Naive thymus-derived CD8-positive, alpha-beta T cell (primary cell): ENCODE data around the gene C8G. TPM values are rescaled to one million over a fixed set of nuclear protein-coding genes. Genes with fewer than 3 reads are reported as not detected.

ENCODE experiments used
- ATAC-seq, 2 donors: fragments of 150-1000 bp; cut with Tn5 transposase in 1 of 2; sonication (Bioruptor Pico), chemical (Tn5 transposase) in 1 of 2; 1 replicate in 1 of 2; 2 replicates in 1 of 2; pipeline ENCODE4 v1.10.0; 2021; ENCODE audit warnings: mild to moderate bottlenecking in 2 of 2, moderate library complexity in 2 of 2
- POLR2A ChIA-PET: fragments of 350-600 bp; sonication (Branson Sonifier 250); formaldehyde crosslinking; loops from one replicate; lab custom pipeline; 2021; ENCODE audit warnings: antibody characterized with exemption; lab: Charles Lee
- DNase-seq, 10 donors: peaks; one replicate each; pipeline versions ENCODE4 v3.0.0 to v3.0.0-alpha.2; 2020 to 2022
- H3K27ac Mint-ChIP-seq, 10 donors: one replicate each; pipeline ENCODE4 v1.8.0; 2020 to 2022; ENCODE audit warnings: mild to moderate bottlenecking in 10 of 10, mixed read lengths in 10 of 10, moderate library complexity in 4 of 10, inconsistent platforms in 1 of 10
- H3K27me3 Mint-ChIP-seq, 5 donors: one replicate each; pipeline ENCODE4 v1.8.0; 2021 to 2022; ENCODE audit warnings: mixed read lengths in 5 of 5
- H3K36me3 Mint-ChIP-seq, 3 donors: one replicate each; pipeline ENCODE4 v1.8.0; 2020 to 2022; ENCODE audit warnings: mixed read lengths in 3 of 3, mild to moderate bottlenecking in 2 of 3, inconsistent platforms in 1 of 3
- H3K4me1 Mint-ChIP-seq, 4 donors: one replicate each; pipeline ENCODE4 v1.8.0; 2021 to 2022; ENCODE audit warnings: mixed read lengths in 4 of 4
- H3K4me3 Mint-ChIP-seq, 10 donors: one replicate each; pipeline ENCODE4 v1.8.0; 2020 to 2022; ENCODE audit warnings: mild to moderate bottlenecking in 10 of 10, mixed read lengths in 10 of 10, moderate library complexity in 6 of 10, inconsistent platforms in 1 of 10
- H3K9me3 Mint-ChIP-seq, 9 donors: one replicate each; pipeline ENCODE4 v1.8.0; 2020 to 2022; ENCODE audit warnings: mixed read lengths in 9 of 9, mild to moderate bottlenecking in 3 of 9, inconsistent platforms in 1 of 9, moderate library complexity in 1 of 9
- polyA plus RNA-seq, 3 donors: library from polyadenylated mRNA; unstranded; fragments of 300-500 nt; fragmentation: Illumina TruSeq; gene quantifications; one replicate each; pipeline ENCODE4 v1.2.3, GENCODE V29; 2021
- total RNA-seq, 8 experiments: library from RNA in 2 of 8; stranded (reverse) in 2 of 8; gene quantifications; one replicate each; pipeline ENCODE4 v1.2.3 and lab custom pipeline; 2021 to 2026

The C8G gene
- total and polyA plus RNA-seq, 5 experiments from 2014 or later, result 0.99 to 1.6 TPM; not detected in 3

GRCh38 chr9:136977223-136977622 is 32.2 kb downstream of the C8G start, which contains the start of gene PTGDS:
TSS of gene PTGDS (plus strand) at chr9:136977504. CDS start at chr9:136977579, 75 bp downstream.
- Mint-ChIP-seq H3K27ac (peak within 1 kb of the TSS in 4 of 10 donors; percentile 40 to 55 (median 51)), H3K27me3 (peaks cover 0 to 2% (median 0%) of the 10 kb centered on the region in 5 donors), H3K4me1 (peaks cover 7 to 29% (median 23%) of the 10 kb centered on the region in 4 donors), H3K36me3 (no peaks in the 10 kb centered on the region), H3K9me3 (no peaks in the 10 kb centered on the region), H3K4me3 (peak within 1 kb of the TSS in 9 of 10 donors; percentile 25 to 75 (median 48))
- POLR2A ChIA-PET, result interaction anchor here (0.8 to 5.6 kb wide), 4 partner anchors 8 to 20 kb away, joined by 3 to 45 read pairs (median 4); partner anchors contain the start of gene PAXX
- no peak for DNase-seq
- ATAC-seq, result no peak

DNA sequence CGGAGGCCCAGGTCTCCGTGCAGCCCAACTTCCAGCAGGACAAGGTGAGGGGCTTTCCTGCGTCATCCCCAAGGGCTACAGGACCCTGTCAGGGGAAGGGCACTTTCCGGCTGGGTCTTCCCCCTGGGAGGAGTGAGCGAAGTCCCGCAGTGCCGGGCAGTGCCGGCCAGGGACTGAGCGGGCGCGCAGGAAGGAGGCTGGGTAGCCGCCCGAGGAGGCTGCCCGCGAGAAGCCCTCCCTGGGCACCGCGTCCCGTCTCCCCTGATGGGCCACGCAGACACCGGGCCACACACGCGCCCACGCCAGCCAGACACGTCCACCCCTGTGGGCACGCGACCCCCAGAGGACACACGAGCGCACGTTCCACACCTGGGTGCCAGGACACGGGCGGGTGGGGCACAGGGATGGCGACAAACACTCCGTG is 32.6 kb downstream of the C8G start:
- peaks cover 7 to 29% (median 23%) of the 10 kb centered on the region in 4 donors for H3K4me1 Mint-ChIP-seq
- POLR2A ChIA-PET, result interaction anchor here (0.8 to 5.6 kb wide), 5 partner anchors 15 to 170 kb away, joined by 3 to 45 read pairs (median 4); partner anchors contain the start of gene PAXX
- DNase-seq (no peak), ATAC-seq (no peak)
- no peaks in the 10 kb centered on the region for H3K36me3 Mint-ChIP-seq
- H3K4me3 Mint-ChIP-seq, result peak overlapping the region in 6 of 10 donors; percentile 7 to 56 (median 34)
- peak overlapping the region in 1 of 10 donors; percentile 49 for H3K27ac Mint-ChIP-seq
- H3K27me3 Mint-ChIP-seq, result peaks cover 0 to 3% (median 0%) of the 10 kb centered on the region in 5 donors
- no peaks in the 10 kb centered on the region for H3K9me3 Mint-ChIP-seq

- no peaks in the 10 kb centered on the region for H3K9me3 Mint-ChIP-seq
- H3K4me3 Mint-ChIP-seq, result peak overlapping the region in 3 of 10 donors; percentile 45 to 75 (median 68)
- peak; percentile 63 to 68 for ATAC-seq
- DNase-seq, result peak; percentile 62 to 86 (median 70)
- no peaks in the 10 kb centered on the region for H3K36me3 Mint-ChIP-seq
- POLR2A ChIA-PET, result interaction anchor here (0.6 to 5.6 kb wide), 8 partner anchors 10 to 171 kb away, joined by 3 to 45 read pairs (median 4); partner anchors contain the start of gene PAXX
- peaks cover 0 to 9% (median 0%) of the 10 kb centered on the region in 5 donors for H3K27me3 Mint-ChIP-seq
- H3K4me1 Mint-ChIP-seq, result peaks cover 7 to 29% (median 23%) of the 10 kb centered on the region in 4 donors
- H3K27ac Mint-ChIP-seq, result no peak overlapping the region
Observed at GRCh38 chr9:136978073-136978864, 33.2 kb downstream of the C8G start.

- H3K36me3 Mint-ChIP-seq, result no peaks in the 10 kb centered on the region
- POLR2A ChIA-PET, result interaction anchor here (0.6 to 5.6 kb wide), 6 partner anchors 10 to 172 kb away, joined by 3 to 45 read pairs (median 4); partner anchors contain the start of gene PAXX
Observed at GRCh38 chr9:136978865-136979544, 34.0 kb downstream of the C8G start.

GRCh38 chr9:136979769-136980587 is 34.9 kb downstream of the C8G start:
- no peak for ATAC-seq
- H3K4me1 Mint-ChIP-seq, result peaks cover 11 to 26% (median 22%) of the 10 kb centered on the region in 4 donors
- no peaks in the 10 kb centered on the region for H3K36me3 Mint-ChIP-seq
- peak overlapping the region in 1 of 10 donors; percentile 14 for H3K4me3 Mint-ChIP-seq
- no peaks in the 10 kb centered on the region for H3K9me3 Mint-ChIP-seq
- no peak overlapping the region for H3K27ac Mint-ChIP-seq
- H3K27me3 Mint-ChIP-seq, result peaks cover 3 to 22% (median 7%) of the 10 kb centered on the region in 5 donors
- peak in 1 of 10 donors; percentile 9 for DNase-seq
- POLR2A ChIA-PET, result interaction anchor here (1.1 kb wide), 1 partner anchor 32 kb away, joined by 3 read pairs; no protein-coding TSS in a partner anchor

More at GRCh38 chr9:136978865-136979544, 34.0 kb downstream of the C8G start:
- DNase-seq, result peak in 1 of 10 donors; percentile 9
- Mint-ChIP-seq H3K4me3 (peak overlapping the region in 1 of 10 donors; percentile 18), H3K9me3 (no peaks in the 10 kb centered on the region), H3K27me3 (peaks cover 3 to 16% (median 4%) of the 10 kb centered on the region in 5 donors), H3K27ac (no peak overlapping the region), H3K4me1 (peaks cover 10 to 31% (median 25%) of the 10 kb centered on the region in 4 donors)
- ATAC-seq, result peak in 1 of 2 donors; percentile 9

DNA sequence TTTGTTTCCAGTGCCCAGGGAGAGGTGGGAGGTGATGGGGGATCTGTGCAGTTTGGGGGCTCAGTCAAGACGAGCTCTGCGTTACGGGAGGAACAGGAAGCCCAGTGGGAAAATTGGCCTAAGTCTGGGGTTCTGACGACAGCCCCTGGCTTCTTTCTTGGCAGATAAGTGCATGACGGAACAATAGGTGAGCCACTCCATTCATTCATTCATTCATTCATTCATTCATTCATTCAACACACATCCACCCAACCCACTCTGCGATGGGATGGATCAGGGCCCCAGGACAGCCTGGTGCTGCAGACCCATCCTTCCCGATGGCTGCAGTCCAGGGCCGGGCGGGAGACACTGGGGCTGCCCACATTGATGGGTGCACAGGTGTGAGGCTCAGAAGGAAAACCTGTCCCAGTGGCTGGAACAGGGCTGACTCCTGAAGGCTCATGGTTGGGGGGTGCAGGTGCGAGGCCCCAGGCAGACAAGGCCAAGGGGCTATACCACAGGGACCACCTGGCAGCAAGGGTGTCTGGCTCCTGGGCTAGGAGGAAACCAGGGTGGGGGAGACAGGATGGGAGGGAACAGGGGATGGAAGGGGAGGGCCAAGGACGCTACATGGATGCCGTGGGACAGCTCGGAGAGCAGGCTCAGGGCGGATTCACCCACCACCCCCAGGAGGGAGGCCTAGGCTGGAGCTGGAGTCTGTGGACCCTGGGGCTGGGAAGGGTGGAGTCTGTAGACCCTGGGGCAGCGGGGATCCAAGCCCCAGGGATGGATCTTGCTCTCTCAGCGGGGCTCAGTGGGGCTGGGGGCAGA is 35.8 kb downstream of the C8G start:
- Mint-ChIP-seq H3K9me3 (no peaks in the 10 kb centered on the region), H3K36me3 (no peaks in the 10 kb centered on the region), H3K4me3 (no peak overlapping the region), H3K27ac (no peak overlapping the region), H3K27me3 (peaks cover 3 to 22% (median 7%) of the 10 kb centered on the region in 5 donors), H3K4me1 (peaks cover 7 to 18% (median 13%) of the 10 kb centered on the region in 4 donors)
- no peak for DNase-seq
- POLR2A ChIA-PET, result no interaction called here
- no peak for ATAC-seq

DNA sequence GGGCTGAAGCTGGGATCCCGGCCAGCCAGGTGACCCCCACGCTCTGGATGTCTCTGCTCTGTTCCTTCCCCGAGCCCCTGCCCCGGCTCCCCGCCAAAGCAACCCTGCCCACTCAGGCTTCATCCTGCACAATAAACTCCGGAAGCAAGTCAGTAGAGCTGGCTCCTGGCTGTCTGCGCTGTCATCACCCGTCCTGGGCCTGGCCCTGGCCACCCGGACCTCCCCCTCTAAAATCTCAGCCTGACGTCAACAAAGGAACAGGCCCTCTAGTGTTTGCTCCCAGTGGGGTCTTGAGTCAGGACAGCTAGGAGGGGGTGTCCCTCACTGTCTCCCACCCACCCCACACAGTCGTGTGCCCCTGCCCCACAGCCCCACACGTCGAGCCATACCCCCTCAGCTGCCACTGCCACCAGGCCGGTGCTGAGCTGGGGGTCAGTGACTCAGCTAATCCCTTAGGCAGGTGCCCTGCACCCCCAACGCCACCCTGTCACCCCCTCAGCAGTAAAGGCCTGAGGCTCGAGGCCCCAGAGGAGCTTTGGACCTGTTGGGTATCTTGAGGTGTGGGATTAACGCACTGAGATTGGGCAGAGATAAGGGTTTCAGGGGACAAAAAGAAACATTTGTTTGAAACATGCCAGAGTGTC is 36.7 kb downstream of the C8G start:
- H3K27ac Mint-ChIP-seq, result no peak overlapping the region
- peaks cover 5 to 11% (median 7%) of the 10 kb centered on the region in 4 donors for H3K4me1 Mint-ChIP-seq
- no peak for DNase-seq
- H3K4me3 Mint-ChIP-seq, result peak overlapping the region in 1 of 10 donors; percentile 34
- no peaks in the 10 kb centered on the region for H3K9me3 Mint-ChIP-seq
- ATAC-seq, result no peak
- H3K36me3 Mint-ChIP-seq, result no peaks in the 10 kb centered on the region
- POLR2A ChIA-PET, result interaction anchor here (0.7 to 1.2 kb wide), 2 partner anchors 10 to 31 kb away, joined by 3 to 4 read pairs; no protein-coding TSS in a partner anchor
- H3K27me3 Mint-ChIP-seq, result peaks cover 3 to 27% (median 9%) of the 10 kb centered on the region in 5 donors

GRCh38 chr9:136982232-136983051 is 37.4 kb downstream of the C8G start, which contains the start of gene LCNL1:
TSS of gene LCNL1 (plus strand) at chr9:136982993. CDS start at chr9:136983587, 594 bp downstream.
- Mint-ChIP-seq H3K4me3 (peak within 1 kb of the TSS in 8 of 10 donors; percentile 1 to 73 (median 35)), H3K36me3 (no peaks in the 10 kb centered on the region), H3K27ac (peak within 1 kb of the TSS in 2 of 10 donors; percentile 13 to 31), H3K9me3 (no peaks in the 10 kb centered on the region), H3K4me1 (peaks cover 3 to 9% (median 8%) of the 10 kb centered on the region in 4 donors), H3K27me3 (peaks cover 3 to 27% (median 10%) of the 10 kb centered on the region in 5 donors)
- DNase-seq (no peak), ATAC-seq (no peak)
- POLR2A ChIA-PET, result interaction anchor here (0.5 to 1.2 kb wide), 3 partner anchors 9 to 85 kb away, joined by 3 to 4 read pairs (median 3); no protein-coding TSS in a partner anchor

DNA sequence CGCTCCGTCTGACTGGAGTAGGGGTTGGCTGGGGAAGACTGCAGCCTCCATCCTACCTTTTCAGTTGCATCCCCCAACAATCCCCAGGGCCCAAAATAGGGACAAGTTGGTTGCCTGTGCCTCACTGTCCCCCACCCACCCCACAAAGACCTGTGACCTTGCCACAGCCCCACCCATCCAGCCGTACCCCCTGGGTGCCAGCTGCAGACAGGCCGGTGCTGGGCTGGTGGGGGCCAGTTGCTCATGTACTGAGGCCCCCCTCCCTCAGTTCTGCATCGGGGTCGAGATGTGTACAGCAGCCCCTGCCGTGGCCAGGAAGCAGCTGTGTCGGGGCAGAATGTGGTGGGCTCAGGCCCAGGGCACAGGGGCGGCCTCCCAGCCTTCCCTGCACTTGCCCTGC is 38.1 kb downstream of the C8G start:
- ATAC-seq, result no peak
- H3K27ac Mint-ChIP-seq, result no peak overlapping the region
- no peaks in the 10 kb centered on the region for H3K36me3 Mint-ChIP-seq
- DNase-seq, result no peak
- POLR2A ChIA-PET, result interaction anchor here (1.2 kb wide), 1 partner anchor 8 kb away, joined by 4 read pairs; no protein-coding TSS in a partner anchor
- peak overlapping the region in 1 of 10 donors; percentile 34 for H3K4me3 Mint-ChIP-seq
- peaks cover 3 to 27% (median 13%) of the 10 kb centered on the region in 5 donors for H3K27me3 Mint-ChIP-seq
- peaks cover 3 to 9% (median 8%) of the 10 kb centered on the region in 4 donors for H3K4me1 Mint-ChIP-seq
- H3K9me3 Mint-ChIP-seq, result no peaks in the 10 kb centered on the region
